HepG2 (cell line): Measurements from ENCODE around the gene NDUFB7.

Experiments used
- ELF1 ChIP-seq: sonication (generic); formaldehyde crosslinking; IDR thresholded peaks from 2 replicates; pipeline ENCODE4 v1.4.0; 2020; ENCODE audit warnings: missing genetic modification reagents
- GABPA ChIP-seq, 2 experiments: IDR thresholded peaks; 2 replicates each; pipeline ENCODE4 v1.6.1; 2011 to 2016; ENCODE audit warnings: low read depth in 2 of 2, low read length in 1 of 2, missing biosample characterization in 1 of 2, missing genetic modification characterization in 1 of 2
- POLR2AphosphoS5 ChIP-seq: IDR thresholded peaks from 2 replicates; pipeline ENCODE4 v1.6.1; 2012; ENCODE audit warnings: low read depth, low read length
- SP2 ChIP-seq: sonication (generic); formaldehyde crosslinking; IDR thresholded peaks from 2 replicates; pipeline ENCODE4 v1.5.1; 2020; ENCODE audit warnings: mild to moderate bottlenecking, missing genetic modification reagents
- ZKSCAN8 ChIP-seq: IDR thresholded peaks from 2 replicates; pipeline ENCODE4 v1.6.1; 2016; ENCODE audit warnings: borderline replicate concordance, missing genetic modification reagents, missing compliant biosample characterization

- TF ChIP-seq ELF1 (CRISPR knock-in tag) (no peak), GABPA (IDR thresholded peaks at IDR 0.05; ENCODE audit: low read depth, low read length) (no peak), GABPA (CRISPR knock-in tag; IDR thresholded peaks at IDR 0.05; ENCODE audit: low read depth) (no peak), ZKSCAN8 (CRISPR knock-in tag) (no peak), POLR2AphosphoS5 (no peak), SP2 (no peak)
Measured at GRCh38 chr19:14566712-14567077, 5.2 kb downstream of the NDUFB7 start.
